NB4 (cell line): Measurements from ENCODE around the gene CCSER1.

Source experiments
- MYC ChIP-seq: IDR thresholded peaks from 2 replicates; pipeline ENCODE4 v1.6.1; 2011; ENCODE audit warnings: low read depth, low read length
- POLR2A ChIP-seq: IDR thresholded peaks from 2 replicates; pipeline ENCODE4 v1.6.1; 2011; ENCODE audit warnings: mild to moderate bottlenecking; ENCODE audit not compliant: insufficient read length; ENCODE audit errors: extremely low read depth
- TF ChIP-seq, protein P1 (sequence below): IDR thresholded peaks from one replicate; pipeline ENCODE4 v1.5.1; 2012; ENCODE audit warnings: low read depth, low read length
- TF ChIP-seq, protein P2 (sequence below): IDR thresholded peaks from 2 replicates; pipeline ENCODE4 v1.6.1; 2011; ENCODE audit warnings: low read depth, low read length

DNA sequence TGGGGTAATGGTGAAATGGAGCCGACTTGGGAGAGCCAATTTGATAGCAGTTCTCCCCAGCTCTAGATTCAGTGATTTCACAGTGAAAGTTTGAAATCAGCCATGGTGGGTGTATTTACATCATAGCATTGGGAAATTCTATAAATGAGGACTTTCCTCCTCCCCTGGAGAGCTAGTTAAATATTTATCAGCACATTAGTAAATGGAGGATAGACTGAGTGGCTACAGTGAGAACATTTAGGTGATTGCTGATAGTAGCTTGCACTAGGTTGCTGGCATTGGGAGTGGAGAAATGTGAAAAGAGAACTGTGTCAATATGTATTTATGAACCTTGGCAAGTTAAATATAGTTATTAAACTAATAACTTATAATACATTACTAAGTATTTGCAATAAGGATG lies 347.3 kb downstream of the CCSER1 start:
- TF ChIP-seq, protein P1, sequence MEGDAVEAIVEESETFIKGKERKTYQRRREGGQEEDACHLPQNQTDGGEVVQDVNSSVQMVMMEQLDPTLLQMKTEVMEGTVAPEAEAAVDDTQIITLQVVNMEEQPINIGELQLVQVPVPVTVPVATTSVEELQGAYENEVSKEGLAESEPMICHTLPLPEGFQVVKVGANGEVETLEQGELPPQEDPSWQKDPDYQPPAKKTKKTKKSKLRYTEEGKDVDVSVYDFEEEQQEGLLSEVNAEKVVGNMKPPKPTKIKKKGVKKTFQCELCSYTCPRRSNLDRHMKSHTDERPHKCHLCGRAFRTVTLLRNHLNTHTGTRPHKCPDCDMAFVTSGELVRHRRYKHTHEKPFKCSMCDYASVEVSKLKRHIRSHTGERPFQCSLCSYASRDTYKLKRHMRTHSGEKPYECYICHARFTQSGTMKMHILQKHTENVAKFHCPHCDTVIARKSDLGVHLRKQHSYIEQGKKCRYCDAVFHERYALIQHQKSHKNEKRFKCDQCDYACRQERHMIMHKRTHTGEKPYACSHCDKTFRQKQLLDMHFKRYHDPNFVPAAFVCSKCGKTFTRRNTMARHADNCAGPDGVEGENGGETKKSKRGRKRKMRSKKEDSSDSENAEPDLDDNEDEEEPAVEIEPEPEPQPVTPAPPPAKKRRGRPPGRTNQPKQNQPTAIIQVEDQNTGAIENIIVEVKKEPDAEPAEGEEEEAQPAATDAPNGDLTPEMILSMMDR: no peak
- no peak for TF ChIP-seq POLR2A
- TF ChIP-seq MYC: no peak
- TF ChIP-seq, protein P2, sequence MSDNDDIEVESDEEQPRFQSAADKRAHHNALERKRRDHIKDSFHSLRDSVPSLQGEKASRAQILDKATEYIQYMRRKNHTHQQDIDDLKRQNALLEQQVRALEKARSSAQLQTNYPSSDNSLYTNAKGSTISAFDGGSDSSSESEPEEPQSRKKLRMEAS: no peak
